Body of pancreas (tissue), 4 donors: Measurements from ENCODE around the gene PRR16. TPM values are rescaled to one million over a fixed set of nuclear protein-coding genes. Genes with fewer than 3 reads are reported as not detected.

ENCODE experiments used
- ATAC-seq: fragments of 150-250 bp; one replicate; pipeline ENCODE4 v1.9.1; 2016
- DNase-seq, 4 donors: peaks; one replicate each; pipeline ENCODE4 v3.0.0-alpha.2; 2019
- H3K27ac ChIP-seq, 4 donors: fragments of 200-600 bp; sonication (generic); 1 replicate in 3 of 4; 2 replicates in 1 of 4; pipeline versions ENCODE4 v1.5.1 to v1.6.1; 2016 to 2019; ENCODE audit warnings: mild to moderate bottlenecking in 1 of 4, mixed read lengths in 1 of 4, moderate library complexity in 1 of 4
- H3K27me3 ChIP-seq, 2 donors: fragments of 200-600 bp; sonication (generic); one replicate each; pipeline ENCODE4 v1.6.0; 2016; ENCODE audit warnings: mild to moderate bottlenecking in 1 of 2
- H3K36me3 ChIP-seq, 2 donors: fragments of 200-600 bp; sonication (generic); replicated peaks in 1 of 2; 2 replicates each; pipeline ENCODE4 v1.5.1; 2016; ENCODE audit warnings: low read depth in 2 of 2; ENCODE audit not compliant: insufficient read depth in 1 of 2
- H3K4me1 ChIP-seq: fragments of 200-600 bp; sonication (generic); one replicate; pipeline ENCODE4 v1.6.0; 2016
- H3K4me3 ChIP-seq, 2 donors: fragments of 200-600 bp; sonication (generic); 1 replicate in 1 of 2; 2 replicates in 1 of 2; pipeline ENCODE4 v1.5.1; 2016 to 2019
- H3K9me3 ChIP-seq, 3 donors: fragments of 200-600 bp; sonication (generic); 1 replicate in 2 of 3; 2 replicates in 1 of 3; pipeline ENCODE4 v1.5.1; 2016
- POLR2A ChIP-seq, 3 donors: fragments of 450-650 bp; IDR thresholded peaks; one replicate each; pipeline ENCODE4 v1.6.1; 2016; ENCODE audit warnings: antibody characterized with exemption in 3 of 3, mild to moderate bottlenecking in 2 of 3
- WGBS, 2 donors: methylation state at CpG; one replicate each; pipeline ENCODE4 v1.1.5; 2017; 5-methylcytosine and 5-hydroxymethylcytosine counted together
- intact Hi-C: fragments of 100-400 bp; cut with DNase I; formaldehyde crosslinking; loops from one replicate; pipeline ENCODE4 v1.15.1; 2023
- total RNA-seq, 2 donors: library from RNA; depleted of rRNA; stranded (reverse); fragments of >200 nt; gene quantifications; one replicate each; pipeline ENCODE4 v1.1.0, GENCODE V29; 2016
- TF ChIP-seq, protein P1 (sequence below), 7 experiments: fragments of 450-650 bp in 4 of 7; fragments of 200-600 bp in 3 of 7; sonication (generic) in 3 of 7; IDR thresholded peaks; one replicate each; pipeline ENCODE4 v1.5.1; 2016 to 2019; ENCODE audit warnings: antibody characterized with exemption in 7 of 7

Gene PRR16
- total RNA-seq, 2 donors from 2014 or later, result 0.78 to 0.99 TPM

DNA sequence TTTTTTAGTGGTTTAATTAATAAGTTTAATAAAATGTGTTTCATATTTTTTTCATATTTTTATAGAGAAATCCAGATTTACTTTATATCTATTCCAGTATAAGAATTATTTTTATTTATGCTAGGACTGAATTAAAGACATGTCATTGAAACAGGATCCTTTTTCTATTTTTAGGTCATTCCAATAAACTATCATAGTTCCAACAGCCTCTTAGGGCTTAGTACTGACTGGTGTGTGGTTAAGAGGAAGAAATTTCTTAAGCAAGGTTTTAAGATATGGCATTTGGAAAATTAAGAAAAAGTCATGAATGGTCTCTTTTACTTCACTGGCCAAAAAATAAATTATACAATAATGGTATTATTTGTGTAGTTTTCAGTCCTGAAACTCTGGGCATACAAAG is 31.2 kb upstream of the PRR16 start:
- ATAC-seq (no peak), DNase-seq (no peak)
- Histone ChIP-seq H3K27me3 (no peaks in the 10 kb centered on the region), H3K4me1 (no peaks in the 10 kb centered on the region), H3K27ac (no peak overlapping the region), H3K9me3 (no peaks in the 10 kb centered on the region), H3K36me3 (no peaks in the 10 kb centered on the region), H3K4me3 (no peak overlapping the region)
- TF ChIP-seq, protein P1, sequence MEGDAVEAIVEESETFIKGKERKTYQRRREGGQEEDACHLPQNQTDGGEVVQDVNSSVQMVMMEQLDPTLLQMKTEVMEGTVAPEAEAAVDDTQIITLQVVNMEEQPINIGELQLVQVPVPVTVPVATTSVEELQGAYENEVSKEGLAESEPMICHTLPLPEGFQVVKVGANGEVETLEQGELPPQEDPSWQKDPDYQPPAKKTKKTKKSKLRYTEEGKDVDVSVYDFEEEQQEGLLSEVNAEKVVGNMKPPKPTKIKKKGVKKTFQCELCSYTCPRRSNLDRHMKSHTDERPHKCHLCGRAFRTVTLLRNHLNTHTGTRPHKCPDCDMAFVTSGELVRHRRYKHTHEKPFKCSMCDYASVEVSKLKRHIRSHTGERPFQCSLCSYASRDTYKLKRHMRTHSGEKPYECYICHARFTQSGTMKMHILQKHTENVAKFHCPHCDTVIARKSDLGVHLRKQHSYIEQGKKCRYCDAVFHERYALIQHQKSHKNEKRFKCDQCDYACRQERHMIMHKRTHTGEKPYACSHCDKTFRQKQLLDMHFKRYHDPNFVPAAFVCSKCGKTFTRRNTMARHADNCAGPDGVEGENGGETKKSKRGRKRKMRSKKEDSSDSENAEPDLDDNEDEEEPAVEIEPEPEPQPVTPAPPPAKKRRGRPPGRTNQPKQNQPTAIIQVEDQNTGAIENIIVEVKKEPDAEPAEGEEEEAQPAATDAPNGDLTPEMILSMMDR (IDR thresholded peaks at IDR 0.05), result no peak
- no peak for TF ChIP-seq POLR2A (IDR thresholded peaks at IDR 0.05)
- intact Hi-C loops, result no loop called here

GRCh38 chr5:120435129-120435528 is 29.0 kb upstream of the PRR16 start:
- no peak for DNase-seq
- no peak overlapping the region for H3K4me3 ChIP-seq
- no peak overlapping the region for H3K27ac ChIP-seq
- no peak for ATAC-seq
- H3K27me3 ChIP-seq, result no peaks in the 10 kb centered on the region
- 66 to 82% methylated on average over 2 of the region's 2 CpGs for WGBS, 2 donors
- H3K36me3 ChIP-seq, result no peaks in the 10 kb centered on the region
- H3K9me3 ChIP-seq, result no peaks in the 10 kb centered on the region
- no peak for TF ChIP-seq POLR2A (IDR thresholded peaks at IDR 0.05)
- TF ChIP-seq, protein P1 (IDR thresholded peaks at IDR 0.05), result no peak
- no peaks in the 10 kb centered on the region for H3K4me1 ChIP-seq
- intact Hi-C loops, result no loop called here

DNA sequence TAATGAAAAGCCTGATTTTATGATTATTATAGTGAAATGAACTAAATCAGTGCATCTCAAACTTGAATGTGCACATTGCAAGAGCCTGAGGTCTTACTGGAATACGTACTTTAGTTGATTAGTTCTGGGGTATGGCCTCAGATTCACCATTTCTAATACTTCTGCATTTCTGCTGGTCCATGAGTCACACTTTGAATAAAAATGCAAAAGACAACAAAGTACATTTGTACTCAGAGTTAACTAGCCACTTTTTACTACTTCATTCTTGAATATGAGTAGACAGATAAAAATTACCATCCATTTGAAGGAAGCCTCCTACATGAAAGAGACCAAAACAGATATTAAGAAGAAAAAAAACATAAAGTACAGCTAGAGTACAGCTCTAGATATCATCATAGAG is 27.1 kb upstream of the PRR16 start:
- Histone ChIP-seq H3K36me3 (no peaks in the 10 kb centered on the region), H3K4me1 (no peaks in the 10 kb centered on the region), H3K27me3 (no peaks in the 10 kb centered on the region), H3K27ac (no peak overlapping the region), H3K4me3 (no peak overlapping the region), H3K9me3 (no peaks in the 10 kb centered on the region)
- DNase-seq (no peak), ATAC-seq (no peak)
- intact Hi-C loops, result no loop called here
- WGBS, 2 donors, result 54 to 68% methylated on average over 1 of the region's 1 CpG
- TF ChIP-seq, protein P1 (IDR thresholded peaks at IDR 0.05), result no peak
- TF ChIP-seq POLR2A (IDR thresholded peaks at IDR 0.05), result no peak

DNA sequence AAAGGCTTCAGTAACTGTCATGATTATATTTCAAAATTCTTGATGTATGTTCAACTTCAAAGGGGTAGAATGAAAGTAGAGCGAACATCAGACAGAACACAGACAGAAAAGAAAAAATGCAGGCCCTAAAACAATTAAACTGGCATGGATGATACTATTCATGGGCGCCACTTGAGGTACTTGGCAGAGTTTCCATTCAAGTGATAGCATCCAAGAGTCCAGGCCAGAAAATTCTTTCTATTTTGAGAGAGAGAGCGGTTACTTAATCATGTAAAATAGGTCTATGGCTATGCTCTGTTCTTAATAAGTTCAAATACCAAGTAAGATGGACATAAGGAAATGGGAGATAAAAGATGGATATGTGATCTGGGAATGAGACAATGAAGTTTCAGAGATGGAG is 21.4 kb upstream of the PRR16 start:
- ATAC-seq, result no peak
- H3K4me1 ChIP-seq, result no peaks in the 10 kb centered on the region
- intact Hi-C loops, result no loop called here
- no peaks in the 10 kb centered on the region for H3K36me3 ChIP-seq
- H3K27me3 ChIP-seq, result no peaks in the 10 kb centered on the region
- WGBS, 2 donors, result 79 to 83% methylated on average over 3 of the region's 3 CpGs
- H3K27ac ChIP-seq, result no peak overlapping the region
- H3K4me3 ChIP-seq, result no peak overlapping the region
- TF ChIP-seq, protein P1 (IDR thresholded peaks at IDR 0.05), result no peak
- TF ChIP-seq POLR2A (IDR thresholded peaks at IDR 0.05), result no peak
- no peak for DNase-seq
- H3K9me3 ChIP-seq, result no peaks in the 10 kb centered on the region

DNA sequence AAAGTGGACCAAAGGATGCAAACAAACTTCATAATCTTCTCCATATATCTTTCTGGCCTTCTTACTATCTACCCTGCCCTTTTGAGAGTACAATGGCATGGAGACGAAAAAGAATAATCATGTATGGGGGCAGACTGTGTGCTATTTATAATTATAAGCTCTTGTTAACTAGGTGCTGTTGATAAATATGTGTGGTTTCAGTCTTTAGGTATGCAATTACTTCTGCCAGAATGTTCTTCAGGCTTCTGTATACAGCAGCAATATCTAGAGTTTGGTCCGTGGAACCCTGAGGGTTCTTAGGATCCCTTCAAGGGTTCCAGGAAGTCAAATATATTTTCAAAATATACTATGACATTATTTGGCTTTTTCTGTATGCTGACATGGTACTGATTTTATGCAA is 20.5 kb upstream of the PRR16 start:
- Histone ChIP-seq H3K4me1 (no peaks in the 10 kb centered on the region), H3K4me3 (no peak overlapping the region), H3K36me3 (no peaks in the 10 kb centered on the region), H3K27me3 (no peaks in the 10 kb centered on the region), H3K9me3 (no peaks in the 10 kb centered on the region), H3K27ac (no peak overlapping the region)
- no peak for TF ChIP-seq POLR2A (IDR thresholded peaks at IDR 0.05)
- TF ChIP-seq, protein P1 (IDR thresholded peaks at IDR 0.05), result no peak
- no peak for ATAC-seq
- intact Hi-C loops, result no loop called here
- 70 to 71% methylated on average over 2 of the region's 2 CpGs for WGBS, 2 donors
- no peak for DNase-seq
